HEK293 (cell line): Measurements from ENCODE around the gene HNRNPA0.

ENCODE experiments used
- CTCF ChIA-PET: fragments of 350-600 bp; formaldehyde crosslinking; extraction: SDS; loops from one replicate; lab custom pipeline; 2021; ENCODE audit warnings: antibody characterized with exemption; lab: Yijun Ruan, JAX
- POLR2A ChIA-PET: fragments of 300-600 bp; formaldehyde crosslinking; extraction: SDS; loops from one replicate; lab custom pipeline; 2020; ENCODE audit warnings: antibody characterized with exemption, inconsistent platforms; lab: Yijun Ruan, JAX
- H3K27ac ChIP-seq: fragments of 200-500 bp; sonication (Bioruptor generic); 2 replicates; pipeline ENCODE4 v1.5.1; 2014; ENCODE audit warnings: low read depth, low read length, control low read depth, inconsistent platforms; ENCODE audit errors: extremely low read depth
- H3K36me3 ChIP-seq, 2 experiments: fragments of 200-500 bp in 1 of 2; sonication (Bioruptor generic) in 1 of 2; 1 replicate in 1 of 2; 2 replicates in 1 of 2; pipeline ENCODE4 v1.5.1; 2014 to 2017; ENCODE audit warnings: inconsistent platforms in 2 of 2, low read length in 2 of 2; ENCODE audit not compliant: control insufficient read depth in 2 of 2, insufficient read depth in 1 of 2
- H3K4me1 ChIP-seq: fragments of 200-500 bp; sonication (Bioruptor generic); 2 replicates; pipeline ENCODE4 v1.5.1; 2014; ENCODE audit warnings: mild to moderate bottlenecking, low read length, inconsistent platforms; ENCODE audit not compliant: control insufficient read depth, insufficient read depth
- H3K4me3 ChIP-seq: 2 replicates; pipeline ENCODE4 v1.5.1; 2011; ENCODE audit warnings: low read depth, mild to moderate bottlenecking, control low read depth, low read length, moderate library complexity
- H3K9me3 ChIP-seq: fragments of 200-500 bp; sonication (Bioruptor generic); 2 replicates; pipeline ENCODE4 v1.5.1; 2014; ENCODE audit warnings: low read depth, low read length, inconsistent platforms; ENCODE audit not compliant: control insufficient read depth, insufficient read depth
- AEBP2 ChIP-seq: fragments of 450-650 bp; formaldehyde crosslinking; IDR thresholded peaks from 2 replicates; pipeline ENCODE4 v1.5.1; 2016; ENCODE audit warnings: missing biosample characterization, missing genetic modification characterization, borderline replicate concordance
- EGR2 ChIP-seq: fragments of 450-650 bp; formaldehyde crosslinking; IDR thresholded peaks from 2 replicates; pipeline ENCODE4 v1.5.1; 2016; ENCODE audit warnings: low read depth, missing biosample characterization, missing genetic modification characterization
- INSM2 ChIP-seq: fragments of 450-650 bp; formaldehyde crosslinking; IDR thresholded peaks from 2 replicates; pipeline ENCODE4 v1.5.1; 2016; ENCODE audit warnings: missing biosample characterization, missing genetic modification characterization
- WT1 ChIP-seq: fragments of 450-650 bp; formaldehyde crosslinking; IDR thresholded peaks from 2 replicates; pipeline ENCODE4 v1.5.1; 2016; ENCODE audit warnings: missing biosample characterization, missing genetic modification characterization
- ZBTB20 ChIP-seq: fragments of 450-650 bp; formaldehyde crosslinking; IDR thresholded peaks from 2 replicates; pipeline ENCODE4 v1.5.1; 2016; ENCODE audit warnings: missing biosample characterization, missing genetic modification characterization
- ZNF155 ChIP-seq: fragments of 450-650 bp; formaldehyde crosslinking; IDR thresholded peaks from 2 replicates; pipeline ENCODE4 v1.5.1; 2016; ENCODE audit warnings: missing biosample characterization, missing genetic modification characterization
- ZNF157 ChIP-seq: fragments of 450-650 bp; formaldehyde crosslinking; IDR thresholded peaks from 2 replicates; pipeline ENCODE4 v1.5.1; 2016; ENCODE audit warnings: missing biosample characterization, missing genetic modification characterization
- ZNF23 ChIP-seq: fragments of 450-650 bp; formaldehyde crosslinking; IDR thresholded peaks from 2 replicates; pipeline ENCODE4 v1.5.1; 2016; ENCODE audit warnings: missing biosample characterization, missing genetic modification characterization, borderline replicate concordance
- ZNF292 ChIP-seq: fragments of 450-650 bp; formaldehyde crosslinking; IDR thresholded peaks from 2 replicates; pipeline ENCODE4 v1.5.1; 2016; ENCODE audit warnings: low read depth, missing biosample characterization, missing genetic modification characterization, borderline replicate concordance
- ZNF501 ChIP-seq: fragments of 450-650 bp; formaldehyde crosslinking; IDR thresholded peaks from 2 replicates; pipeline ENCODE4 v1.5.1; 2016; ENCODE audit warnings: missing biosample characterization, missing genetic modification characterization
- ZNF549 ChIP-seq: fragments of 450-650 bp; IDR thresholded peaks from 2 replicates; pipeline ENCODE4 v1.5.1; 2018; ENCODE audit warnings: missing biosample characterization, missing genetic modification characterization, mild to moderate bottlenecking, inconsistent platforms, moderate library complexity
- ZNF585B ChIP-seq: fragments of 450-650 bp; formaldehyde crosslinking; IDR thresholded peaks from 2 replicates; pipeline ENCODE4 v1.5.1; 2016; ENCODE audit warnings: missing biosample characterization, missing genetic modification characterization
- ZSCAN18 ChIP-seq: fragments of 450-650 bp; formaldehyde crosslinking; IDR thresholded peaks from 2 replicates; pipeline ENCODE4 v1.5.1; 2016; ENCODE audit warnings: missing biosample characterization, missing genetic modification characterization

Gene HNRNPA0

DNA sequence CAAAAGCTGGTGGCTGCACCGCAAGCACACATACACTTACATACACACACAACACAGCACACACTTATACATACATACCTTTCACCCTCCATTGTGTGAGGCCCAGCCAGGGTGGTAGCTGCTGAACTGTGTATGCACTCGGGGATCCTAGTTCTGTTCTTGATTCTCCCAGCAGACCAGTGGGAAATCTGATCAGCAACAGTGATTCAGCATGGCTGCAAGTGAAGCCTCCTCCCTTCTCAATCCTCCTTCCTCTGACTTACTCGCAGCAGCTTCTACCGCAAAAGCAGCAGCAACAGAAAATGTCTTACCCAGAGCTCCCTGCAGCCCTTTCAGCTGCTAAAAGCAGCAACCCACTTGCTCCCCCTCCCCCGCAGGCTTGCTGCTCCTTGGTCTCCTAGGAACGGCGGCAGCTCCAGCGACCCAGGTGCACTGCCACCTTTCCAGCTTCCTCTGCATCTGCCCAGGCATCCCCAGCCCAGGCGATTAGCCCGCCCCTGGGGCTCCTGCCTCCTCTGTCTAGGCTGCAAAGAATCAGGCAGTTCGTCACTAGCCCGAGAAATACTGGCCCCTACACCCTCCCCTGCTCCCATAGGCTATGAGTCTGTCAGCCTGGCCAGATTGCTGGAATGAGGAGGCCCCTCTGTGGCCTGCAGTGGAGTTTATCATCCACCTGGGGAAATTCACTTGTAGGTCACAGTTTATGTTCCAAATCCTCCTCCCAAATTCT is 18.4 kb downstream of the HNRNPA0 start, which contains the start of gene KLHL3 (continued):
- TF ChIP-seq INSM2: no peak
- TF ChIP-seq ZNF549: no peak
- peak; percentile 40; the same call in 1 of the 2 replicates for TF ChIP-seq EGR2 (tag by site-specific recombination)
- no peak for TF ChIP-seq WT1
- TF ChIP-seq ZBTB20 (tag by site-specific recombination): peak; percentile 20; the same call in 1 of the 2 replicates
- TF ChIP-seq ZNF501 (tag by site-specific recombination): no peak
- no peak for TF ChIP-seq AEBP2 (tag by site-specific recombination)

- H3K27ac ChIP-seq: no peak overlapping the region
- H3K9me3 ChIP-seq: no peaks in the 10 kb centered on the region
- no peaks in the 10 kb centered on the region for H3K36me3 ChIP-seq
- ChIA-PET POLR2A (no interaction called here), CTCF (interaction anchor here (0.5 to 10.2 kb wide), 7 partner anchors 16 to 415 kb away, joined by 3 to 201 read pairs (median 4); no protein-coding TSS in a partner anchor)
- H3K4me3 ChIP-seq: peak overlapping the region; percentile 1
- no peak for TF ChIP-seq ZNF292
- no peak for TF ChIP-seq ZNF155 (tag by site-specific recombination)
- no peak for TF ChIP-seq ZNF23 (tag by site-specific recombination)
- 0 out of 2 replicates have a peak, but pooled peaks cover 6% of the 10 kb centered on the region for H3K4me1 ChIP-seq
Observed at GRCh38 chr5:137734962-137735554, 19.1 kb downstream of the HNRNPA0 start.

DNA sequence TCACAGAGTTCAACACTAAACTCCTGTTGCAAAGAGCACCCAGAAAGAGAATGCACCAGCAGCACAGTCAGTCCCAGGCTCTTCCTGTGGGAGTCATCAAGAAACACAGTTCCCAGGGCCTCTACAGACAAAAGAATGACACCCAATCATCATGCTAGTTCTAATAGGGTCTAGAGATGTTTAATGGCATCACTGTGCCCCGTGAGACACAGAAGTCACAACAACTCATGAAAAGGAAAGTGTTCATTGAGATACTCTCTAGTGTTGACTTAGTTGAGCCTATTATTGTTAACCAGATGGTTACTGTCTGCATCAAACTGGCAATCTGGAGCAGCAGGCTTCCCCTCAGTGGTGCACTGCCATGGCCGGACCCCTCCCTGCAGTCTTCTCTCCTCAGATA is 19.8 kb downstream of the HNRNPA0 start:
- no peaks in the 10 kb centered on the region for H3K9me3 ChIP-seq
- 0 out of 2 replicates have a peak, but pooled peaks cover 6% of the 10 kb centered on the region for H3K4me1 ChIP-seq
- TF ChIP-seq ZSCAN18 (tag by site-specific recombination) (no peak), ZBTB20 (tag by site-specific recombination) (peak; percentile 59)
- TF ChIP-seq, all 188 proteins: peak for 1
- ChIA-PET CTCF (interaction anchor here (2.7 to 3.0 kb wide), 3 partner anchors 8 to 104 kb away, joined by 17 to 28 read pairs (median 17); no protein-coding TSS in a partner anchor), POLR2A (no interaction called here)
- H3K36me3 ChIP-seq: no peaks in the 10 kb centered on the region
- H3K4me3 ChIP-seq: no peak overlapping the region
- H3K27ac ChIP-seq: no peak overlapping the region

- POLR2A ChIA-PET: no interaction called here
- no peak for TF ChIP-seq ZNF585B (tag by site-specific recombination)
- TF ChIP-seq ZNF157 (tag by site-specific recombination): no peak
Observed at GRCh38 chr5:137733922-137734321, 20.2 kb downstream of the HNRNPA0 start.

More at GRCh38 chr5:137733922-137734321, 20.2 kb downstream of the HNRNPA0 start:
- no peaks in the 10 kb centered on the region for H3K36me3 ChIP-seq
- no peaks in the 10 kb centered on the region for H3K9me3 ChIP-seq
- H3K27ac ChIP-seq: no peak overlapping the region
- CTCF ChIA-PET: interaction anchor here (1.0 to 2.9 kb wide), 3 partner anchors 8 to 102 kb away, joined by 3 to 17 read pairs (median 17); no protein-coding TSS in a partner anchor
- 0 out of 2 replicates have a peak, but pooled peaks cover 6% of the 10 kb centered on the region for H3K4me1 ChIP-seq
- H3K4me3 ChIP-seq: no peak overlapping the region
